OCI-LY1 (cell line): ENCODE measurements around the gene KCNK4.

Experiments used
- CTCF ChIP-seq: fragments of 200-600 bp; sonication (generic), shearing (Covaris generic); IDR thresholded peaks from 2 replicates; pipeline ENCODE4 v1.5.1; 2017; ENCODE audit warnings: mild to moderate bottlenecking, antibody characterized with exemption, low read length, moderate library complexity, mixed read lengths
- EZH2 ChIP-seq: fragments of 200-600 bp; sonication (generic), shearing (Covaris generic); IDR thresholded peaks from 2 replicates; pipeline ENCODE4 v1.8.0; 2017; ENCODE audit warnings: borderline replicate concordance, mixed run types, mild to moderate bottlenecking, antibody characterized with exemption, low read length, moderate library complexity, mixed read lengths

DNA sequence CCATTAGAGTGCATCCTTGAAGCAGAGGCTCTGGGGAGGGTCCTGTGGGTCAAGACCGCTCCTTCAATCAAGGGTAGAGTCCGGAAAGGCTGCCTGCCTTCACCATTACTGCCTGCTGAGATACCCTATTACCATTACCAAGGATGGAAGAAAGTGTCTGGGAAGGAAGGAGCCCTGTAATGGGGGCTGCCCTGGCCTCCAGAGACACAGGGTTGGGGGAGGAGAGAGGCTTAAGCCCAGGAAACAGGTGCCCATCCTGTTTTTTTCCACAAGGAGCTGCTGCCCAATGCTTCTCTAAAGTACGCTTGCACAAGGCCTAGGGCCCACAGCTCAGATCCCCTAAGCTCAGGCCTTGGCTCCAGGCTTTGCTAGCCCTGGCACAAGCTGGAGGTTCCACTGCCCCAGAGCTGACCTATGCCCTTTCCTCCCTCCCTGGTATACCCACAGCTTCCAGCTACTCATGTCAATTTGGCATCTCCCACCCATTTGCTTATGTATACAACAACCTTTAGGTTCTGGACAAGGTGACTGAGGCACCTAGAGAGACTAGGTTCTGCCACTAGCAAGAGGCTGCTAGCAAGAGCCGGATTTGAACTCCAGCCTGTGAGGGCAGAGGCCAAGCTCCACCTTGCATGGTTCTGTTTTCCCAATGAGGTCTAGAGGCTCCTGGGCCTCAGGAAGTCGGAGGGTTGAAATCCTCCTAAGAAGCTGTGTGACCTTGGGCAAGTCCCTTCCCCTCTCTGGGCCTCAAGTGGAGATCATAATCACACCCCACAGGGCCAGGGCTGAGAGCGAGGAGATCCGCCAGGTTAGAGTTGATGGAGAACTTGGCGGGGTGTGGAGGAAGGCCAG lies 41.3 kb upstream of the KCNK4 start:
- TF ChIP-seq CTCF (no peak), EZH2 (no peak)
